ENCODE results near the gene SORL1.

Gene SORL1

GRCh38 chr11:121464352-121464946 is 12.3 kb downstream of the SORL1 start:
- Histone ChIP-seq H3K4me1 (ENCODE audit: control insufficient read depth, insufficient read depth, low read length) (peaks cover 18% of the 10 kb centered on the region), H3K27ac (ENCODE audit: low read length) (no peak overlapping the region), H3K36me3 (ENCODE audit: control insufficient read depth, insufficient read depth, low read length) (no peaks in the 10 kb centered on the region), H3K27me3 (ENCODE audit: control insufficient read depth, insufficient read depth, low read length) (no peaks in the 10 kb centered on the region), H3K4me3 (ENCODE audit: low read length) (no peak overlapping the region), H3K9me3 (ENCODE audit: control insufficient read depth, insufficient read depth, low read length) (no peaks in the 10 kb centered on the region)
- no CpG with 5 or more reads among the region's 11 CpGs for WGBS (ENCODE audit: insufficient coverage, insufficient read length)
- DNase-seq (ENCODE audit: low read depth, low spot score): no peak

- Histone ChIP-seq H3K27ac (ENCODE audit: low read length) (no peak overlapping the region), H3K9me3 (ENCODE audit: control insufficient read depth, insufficient read depth, low read length) (no peaks in the 10 kb centered on the region), H3K4me3 (ENCODE audit: low read length) (no peak overlapping the region), H3K4me1 (ENCODE audit: control insufficient read depth, insufficient read depth, low read length) (peaks cover 16% of the 10 kb centered on the region), H3K27me3 (ENCODE audit: control insufficient read depth, insufficient read depth, low read length) (no peaks in the 10 kb centered on the region), H3K36me3 (ENCODE audit: control insufficient read depth, insufficient read depth, low read length) (no peaks in the 10 kb centered on the region)
- DNase-seq (ENCODE audit: low read depth, low spot score): no peak
- WGBS (ENCODE audit: insufficient coverage, insufficient read length): no CpG with 5 or more reads among the region's 8 CpGs
These were observed 13.6 kb downstream of the SORL1 start for GRCh38 chr11:121465709-121466062.

DNA sequence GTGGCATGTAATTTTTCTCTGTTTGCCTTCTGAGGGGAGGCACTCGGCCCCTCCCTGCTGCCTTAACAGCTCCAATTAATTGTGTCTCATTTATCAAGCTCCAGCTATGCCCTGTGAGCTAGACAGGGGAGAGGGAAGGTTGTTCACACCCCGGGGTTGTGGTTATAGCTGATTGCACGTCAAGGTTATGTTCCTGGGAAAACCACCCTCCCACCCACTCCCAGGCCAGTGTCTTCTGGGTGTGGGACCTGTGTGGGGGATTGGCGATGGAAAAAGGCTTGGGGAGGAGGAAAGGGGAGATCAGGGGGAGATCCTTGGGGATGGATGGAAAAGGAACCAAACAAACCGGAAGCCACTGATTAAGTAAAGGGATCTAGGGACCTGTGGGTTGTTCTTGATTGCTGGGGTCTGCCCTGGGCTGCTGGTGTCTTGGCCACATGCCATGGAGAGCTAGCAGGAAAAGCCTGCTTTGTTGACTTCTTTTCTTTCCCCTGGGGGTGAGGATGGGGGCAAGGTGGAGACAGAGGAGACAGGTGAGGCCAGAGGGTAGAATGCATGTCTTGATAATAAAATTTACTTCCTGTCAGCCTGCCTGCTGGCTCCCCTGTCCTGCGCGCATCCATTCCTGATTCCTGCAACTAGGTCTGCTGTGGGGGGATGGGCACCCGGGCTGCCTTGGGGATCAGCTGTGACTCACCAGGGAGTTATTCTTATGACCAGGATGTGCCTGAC is 14.1 kb downstream of the SORL1 start:
- no peak overlapping the region for H3K4me3 ChIP-seq (ENCODE audit: low read length)
- H3K36me3 ChIP-seq (ENCODE audit: control insufficient read depth, insufficient read depth, low read length): no peaks in the 10 kb centered on the region
- no CpG with 5 or more reads among the region's 8 CpGs for WGBS (ENCODE audit: insufficient coverage, insufficient read length)
- no peaks in the 10 kb centered on the region for H3K27me3 ChIP-seq (ENCODE audit: control insufficient read depth, insufficient read depth, low read length)
- H3K4me1 ChIP-seq (ENCODE audit: control insufficient read depth, insufficient read depth, low read length): peaks cover 16% of the 10 kb centered on the region
- peak overlapping the region; percentile 29 for H3K27ac ChIP-seq (ENCODE audit: low read length)
- DNase-seq (ENCODE audit: low read depth, low spot score): peak; percentile 76
- no peaks in the 10 kb centered on the region for H3K9me3 ChIP-seq (ENCODE audit: control insufficient read depth, insufficient read depth, low read length)

GRCh38 chr11:121467471-121467870 is 15.4 kb downstream of the SORL1 start:
- Histone ChIP-seq H3K9me3 (ENCODE audit: control insufficient read depth, insufficient read depth, low read length) (no peaks in the 10 kb centered on the region), H3K36me3 (ENCODE audit: control insufficient read depth, insufficient read depth, low read length) (no peaks in the 10 kb centered on the region), H3K27ac (ENCODE audit: low read length) (no peak overlapping the region), H3K4me3 (ENCODE audit: low read length) (no peak overlapping the region), H3K4me1 (ENCODE audit: control insufficient read depth, insufficient read depth, low read length) (peaks cover 16% of the 10 kb centered on the region), H3K27me3 (ENCODE audit: control insufficient read depth, insufficient read depth, low read length) (no peaks in the 10 kb centered on the region)
- DNase-seq (ENCODE audit: low read depth, low spot score): no peak
- no CpG with 5 or more reads among the region's 2 CpGs for WGBS (ENCODE audit: insufficient coverage, insufficient read length)

DNA sequence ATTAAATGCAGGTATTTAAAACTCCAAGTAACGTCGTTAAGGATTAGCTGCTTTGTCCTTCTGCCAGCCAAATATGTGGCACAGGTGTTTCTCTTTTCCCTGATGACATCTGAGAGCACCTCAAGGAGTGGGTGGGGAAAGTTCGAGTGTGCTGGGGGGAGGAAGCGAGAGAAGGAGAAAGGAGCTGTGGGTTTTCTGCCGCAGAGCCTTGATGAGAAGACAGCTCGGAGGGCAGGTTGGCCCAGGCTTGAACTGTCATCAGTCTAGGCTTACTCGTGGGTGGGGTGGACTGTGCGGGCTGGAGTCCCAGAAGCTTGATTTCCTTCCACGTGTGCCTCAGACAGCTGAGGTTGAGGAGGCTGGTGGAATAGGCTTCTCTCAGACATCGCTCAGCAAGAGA is 15.9 kb downstream of the SORL1 start:
- DNase-seq (ENCODE audit: low read depth, low spot score): no peak
- peaks cover 14% of the 10 kb centered on the region for H3K4me1 ChIP-seq (ENCODE audit: control insufficient read depth, insufficient read depth, low read length)
- H3K4me3 ChIP-seq (ENCODE audit: low read length): no peak overlapping the region
- no peaks in the 10 kb centered on the region for H3K9me3 ChIP-seq (ENCODE audit: control insufficient read depth, insufficient read depth, low read length)
- no peaks in the 10 kb centered on the region for H3K36me3 ChIP-seq (ENCODE audit: control insufficient read depth, insufficient read depth, low read length)
- no peak overlapping the region for H3K27ac ChIP-seq (ENCODE audit: low read length)
- WGBS (ENCODE audit: insufficient coverage, insufficient read length): no CpG with 5 or more reads among the region's 10 CpGs
- no peaks in the 10 kb centered on the region for H3K27me3 ChIP-seq (ENCODE audit: control insufficient read depth, insufficient read depth, low read length)

DNA sequence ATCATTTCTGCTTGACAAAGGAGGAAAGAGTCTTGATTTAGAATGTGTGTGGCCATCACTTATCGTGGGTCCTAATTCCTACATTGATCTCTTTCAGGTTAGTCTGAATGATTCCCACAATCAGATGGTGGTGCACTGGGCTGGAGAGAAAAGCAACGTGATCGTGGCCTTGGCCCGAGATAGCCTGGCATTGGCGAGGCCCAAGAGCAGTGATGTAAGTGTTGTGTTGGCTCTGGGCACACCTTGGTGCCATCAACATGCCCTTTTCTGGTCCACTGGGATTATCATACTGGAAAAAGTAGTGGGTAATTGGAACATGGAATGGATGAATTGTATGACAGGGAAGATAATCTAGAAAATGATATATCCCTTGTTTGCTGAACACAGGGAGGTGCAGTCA is 17.8 kb downstream of the SORL1 start:
- Histone ChIP-seq H3K27ac (ENCODE audit: low read length) (no peak overlapping the region), H3K4me3 (ENCODE audit: low read length) (no peak overlapping the region), H3K27me3 (ENCODE audit: control insufficient read depth, insufficient read depth, low read length) (no peaks in the 10 kb centered on the region), H3K9me3 (ENCODE audit: control insufficient read depth, insufficient read depth, low read length) (no peaks in the 10 kb centered on the region), H3K36me3 (ENCODE audit: control insufficient read depth, insufficient read depth, low read length) (no peaks in the 10 kb centered on the region), H3K4me1 (ENCODE audit: control insufficient read depth, insufficient read depth, low read length) (peaks cover 14% of the 10 kb centered on the region)
- no peak for DNase-seq (ENCODE audit: low read depth, low spot score)
- no CpG with 5 or more reads among the region's 5 CpGs for WGBS (ENCODE audit: insufficient coverage, insufficient read length)

- Histone ChIP-seq H3K27me3 (ENCODE audit: control insufficient read depth, insufficient read depth, low read length) (no peaks in the 10 kb centered on the region), H3K27ac (ENCODE audit: low read length) (no peak overlapping the region), H3K9me3 (ENCODE audit: control insufficient read depth, insufficient read depth, low read length) (no peaks in the 10 kb centered on the region), H3K4me3 (ENCODE audit: low read length) (no peak overlapping the region), H3K4me1 (ENCODE audit: control insufficient read depth, insufficient read depth, low read length) (peaks cover 8% of the 10 kb centered on the region; the same call in 1 of the 2 replicates), H3K36me3 (ENCODE audit: control insufficient read depth, insufficient read depth, low read length) (no peaks in the 10 kb centered on the region)
- DNase-seq (ENCODE audit: low read depth, low spot score): no peak
- no CpG with 5 or more reads among the region's 12 CpGs for WGBS (ENCODE audit: insufficient coverage, insufficient read length)
These were observed 19.1 kb downstream of the SORL1 start for GRCh38 chr11:121471167-121471566.

GRCh38 chr11:121472312-121472711 is 20.2 kb downstream of the SORL1 start:
- WGBS (ENCODE audit: insufficient coverage, insufficient read length): no CpG with 5 or more reads among the region's 2 CpGs
- Histone ChIP-seq H3K27me3 (ENCODE audit: control insufficient read depth, insufficient read depth, low read length) (no peaks in the 10 kb centered on the region), H3K36me3 (ENCODE audit: control insufficient read depth, insufficient read depth, low read length) (no peaks in the 10 kb centered on the region), H3K4me1 (ENCODE audit: control insufficient read depth, insufficient read depth, low read length) (peaks cover 6% of the 10 kb centered on the region; the same call in 1 of the 2 replicates), H3K27ac (ENCODE audit: low read length) (no peak overlapping the region), H3K9me3 (ENCODE audit: control insufficient read depth, insufficient read depth, low read length) (no peaks in the 10 kb centered on the region), H3K4me3 (ENCODE audit: low read length) (no peak overlapping the region)
- no peak for DNase-seq (ENCODE audit: low read depth, low spot score)

- Histone ChIP-seq H3K27me3 (ENCODE audit: control insufficient read depth, insufficient read depth, low read length) (no peaks in the 10 kb centered on the region), H3K4me3 (ENCODE audit: low read length) (no peak overlapping the region), H3K27ac (ENCODE audit: low read length) (no peak overlapping the region), H3K4me1 (ENCODE audit: control insufficient read depth, insufficient read depth, low read length) (peaks cover 4% of the 10 kb centered on the region), H3K9me3 (ENCODE audit: control insufficient read depth, insufficient read depth, low read length) (no peaks in the 10 kb centered on the region), H3K36me3 (ENCODE audit: control insufficient read depth, insufficient read depth, low read length) (no peaks in the 10 kb centered on the region)
- no CpG with 5 or more reads among the region's 8 CpGs for WGBS (ENCODE audit: insufficient coverage, insufficient read length)
- DNase-seq (ENCODE audit: low read depth, low spot score): no peak
These were observed 21.1 kb downstream of the SORL1 start for GRCh38 chr11:121473064-121473777.

GRCh38 chr11:121474680-121475079 is 22.6 kb downstream of the SORL1 start:
- WGBS (ENCODE audit: insufficient coverage, insufficient read length): no CpG with 5 or more reads among the region's 7 CpGs
- H3K27ac ChIP-seq (ENCODE audit: low read length): no peak overlapping the region
- H3K4me1 ChIP-seq (ENCODE audit: control insufficient read depth, insufficient read depth, low read length): peaks cover 10% of the 10 kb centered on the region
- no peak for DNase-seq (ENCODE audit: low read depth, low spot score)
- H3K27me3 ChIP-seq (ENCODE audit: control insufficient read depth, insufficient read depth, low read length): no peaks in the 10 kb centered on the region
- no peak overlapping the region for H3K4me3 ChIP-seq (ENCODE audit: low read length)
- H3K36me3 ChIP-seq (ENCODE audit: control insufficient read depth, insufficient read depth, low read length): no peaks in the 10 kb centered on the region
- H3K9me3 ChIP-seq (ENCODE audit: control insufficient read depth, insufficient read depth, low read length): no peaks in the 10 kb centered on the region

Measured in iPS DF 6.9 (cell line).